Measurements from ENCODE around the gene MPV17.

DNA sequence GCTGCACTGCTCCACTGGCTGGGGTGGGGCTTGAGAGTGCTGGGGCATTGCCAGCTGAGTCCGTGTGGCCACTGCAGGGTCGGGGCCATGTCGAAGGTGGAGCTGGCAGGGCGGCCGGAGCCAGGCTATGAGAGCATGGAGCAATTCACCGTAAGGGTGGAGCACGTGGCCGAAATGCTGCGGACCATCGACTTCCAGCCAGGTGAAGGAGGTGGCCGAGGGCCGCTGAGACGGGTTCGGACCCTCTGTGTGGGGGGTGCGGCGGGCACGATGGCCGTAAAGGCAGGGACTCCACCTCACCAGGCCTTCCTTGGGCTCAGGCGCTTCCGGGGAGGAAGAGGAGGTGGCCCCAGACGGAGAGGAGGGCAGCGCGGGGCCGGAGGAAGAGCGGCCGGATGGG lies 16.8 kb downstream of the MPV17 start:
- TF ChIP-seq POLR2A (IDR thresholded peaks at IDR 0.05; ENCODE audit: low read length), result no peak
- no peak for TF ChIP-seq GATA1 (IDR thresholded peaks at IDR 0.05; ENCODE audit: low read depth, low read length)
